RPMI7951 (cell line): ENCODE data around the gene CD83. TPM values are rescaled to one million over a fixed set of nuclear protein-coding genes. Genes with fewer than 3 reads are reported as not detected.
"Not testable (repeated sequence)": the region's sequence is repeated elsewhere in the genome, so short reads cannot be mapped to it uniquely, and the experiment has no call there.

Experiments used
- DNase-seq: peaks from one replicate; pipeline ENCODE4 v3.0.0-alpha.2; 2012; ENCODE audit warnings: low read depth
- total RNA-seq: library from RNA; depleted of rRNA; stranded (reverse); fragments of >200 nt; shearing (Covaris generic); gene quantifications from 2 replicates; pipeline ENCODE4 v1.2.3, GENCODE V29; 2014

The CD83 gene
- total RNA-seq, 1 experiment from 2014 or later = 14.9 TPM

GRCh38 chr6:14147891-14148290 lies 30.3 kb downstream of the CD83 start:
- no peak for DNase-seq

- no peak for DNase-seq
Observed at GRCh38 chr6:14148471-14148870, 30.9 kb downstream of the CD83 start.

- no peak for DNase-seq
Observed at GRCh38 chr6:14149053-14149738, 31.6 kb downstream of the CD83 start.

GRCh38 chr6:14149739-14150130 lies 32.2 kb downstream of the CD83 start:
- no peak for DNase-seq

- not testable (repeated sequence) for DNase-seq
Observed at GRCh38 chr6:14151300-14151699, 33.7 kb downstream of the CD83 start.

GRCh38 chr6:14151773-14152172 lies 34.2 kb downstream of the CD83 start:
- DNase-seq = no peak

GRCh38 chr6:14153228-14153627 lies 35.7 kb downstream of the CD83 start:
- DNase-seq = no peak

- no peak for DNase-seq
Observed at GRCh38 chr6:14159090-14159489, 41.5 kb downstream of the CD83 start.

GRCh38 chr6:14162826-14163225 lies 45.3 kb downstream of the CD83 start:
- no peak for DNase-seq

GRCh38 chr6:14165091-14165490 lies 47.5 kb downstream of the CD83 start:
- DNase-seq = peak; percentile 89

- DNase-seq = no peak
Observed at GRCh38 chr6:14166839-14167238, 49.3 kb downstream of the CD83 start.

- no peak for DNase-seq
Observed at GRCh38 chr6:14170128-14170527, 52.6 kb downstream of the CD83 start.

GRCh38 chr6:14172562-14172961 lies 55.0 kb downstream of the CD83 start:
- DNase-seq = no peak

GRCh38 chr6:14174226-14174625 lies 56.7 kb downstream of the CD83 start:
- no peak for DNase-seq

- no peak for DNase-seq
Observed at GRCh38 chr6:14174996-14175395, 57.4 kb downstream of the CD83 start.

GRCh38 chr6:14176429-14176828 lies 58.9 kb downstream of the CD83 start:
- no peak for DNase-seq

- DNase-seq = peak; percentile 60
Observed at GRCh38 chr6:14177413-14178082, 60.0 kb downstream of the CD83 start.

GRCh38 chr6:14178083-14178445 lies 60.5 kb downstream of the CD83 start:
- peak; percentile 15 for DNase-seq

- no peak for DNase-seq
Observed at GRCh38 chr6:14180609-14181008, 63.0 kb downstream of the CD83 start.

- DNase-seq = no peak
Observed at GRCh38 chr6:14182916-14183315, 65.3 kb downstream of the CD83 start.
